H1 (cell line): ENCODE results near the gene UBE4B. TPM values are rescaled to one million over a fixed set of nuclear protein-coding genes. Genes with fewer than 3 reads are reported as not detected.

Source experiments
- BACH1 ChIP-seq: IDR thresholded peaks from 2 replicates; pipeline ENCODE4 v1.6.1; 2012; ENCODE audit warnings: low read length, improper control_type of control experiment
- EP300 ChIP-seq, 2 experiments: IDR thresholded peaks; 1 replicate in 1 of 2; 2 replicates in 1 of 2; pipeline ENCODE4 v1.6.1; 2011 to 2012; ENCODE audit warnings: low read depth in 2 of 2, low read length in 2 of 2, mild to moderate bottlenecking in 2 of 2, borderline replicate concordance in 1 of 2, inconsistent platforms in 1 of 2, moderate library complexity in 1 of 2
- GABPA ChIP-seq: IDR thresholded peaks from 2 replicates; pipeline ENCODE4 v1.6.1; 2011; ENCODE audit warnings: mild to moderate bottlenecking, low read length, moderate library complexity, borderline replicate concordance; ENCODE audit not compliant: insufficient read depth
- POLR2AphosphoS5 ChIP-seq: IDR thresholded peaks from 2 replicates; pipeline ENCODE4 v1.6.1; 2011; ENCODE audit warnings: low read depth, low read length
- RFX5 ChIP-seq: IDR thresholded peaks from 2 replicates; pipeline ENCODE4 v1.6.1; 2011; ENCODE audit warnings: low read depth, low read length, improper control_type of control experiment, borderline replicate concordance
- polyA plus RNA-seq, 7 experiments: library from polyadenylated mRNA; depleted of rRNA in 3 of 7; stranded (reverse) in 5 of 7; unstranded in 2 of 7; fragments of >200 nt in 5 of 7; fragments of 200-250 nt in 2 of 7; gene quantifications; 1 replicate in 5 of 7; 2 replicates in 1 of 7; 4 replicates in 1 of 7; pipeline versions ENCODE4 v1.2.1 to v1.2.3, GENCODE V29; 2011 to 2013; ENCODE audit warnings: missing spikeins in 2 of 7, mixed read lengths in 2 of 7
- total RNA-seq: library from RNA; stranded (reverse); fragmentation: NEBNext Ultra II Directional; extraction: Animal tissue kit (Norgen Biotek cat#: 25700); gene quantifications from 2 replicates; pipeline ENCODE4 v1.2.1, GENCODE V29; 2021
- TF ChIP-seq, protein P1 (sequence below): fragments of 300-600 bp; sonication (generic); IDR thresholded peaks from 2 replicates; pipeline ENCODE4 v1.7.1; 2012; ENCODE audit warnings: low read length, moderate library complexity, mild to moderate bottlenecking, inconsistent platforms; ENCODE audit not compliant: insufficient replicate concordance

Gene UBE4B
- total and polyA plus RNA-seq, 2 of the 8 experiments (the other 6 are each of a cell fraction or from before 2014, with no cell fraction given) = 24.5 to 90.1 TPM

DNA sequence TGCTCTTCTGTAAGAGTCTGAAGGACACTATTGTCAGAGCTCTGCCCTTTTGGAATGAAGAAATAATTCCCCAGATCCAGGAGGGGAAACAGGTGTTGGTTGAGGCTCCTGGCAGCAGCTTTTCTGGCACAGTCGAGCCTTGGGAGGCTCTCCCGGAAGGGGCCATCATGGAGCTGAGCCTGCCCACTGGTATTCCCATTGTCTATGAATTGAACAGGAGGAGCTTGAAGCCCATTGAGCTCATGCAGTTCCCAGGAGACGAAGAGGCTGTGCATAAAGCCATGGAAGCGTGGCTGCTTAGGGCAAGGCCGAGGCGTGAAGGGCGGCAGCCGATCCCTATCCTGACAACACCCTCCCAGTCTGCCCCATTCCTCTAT is 26.6 kb downstream of the UBE4B start (continued):
- TF ChIP-seq, protein P1, sequence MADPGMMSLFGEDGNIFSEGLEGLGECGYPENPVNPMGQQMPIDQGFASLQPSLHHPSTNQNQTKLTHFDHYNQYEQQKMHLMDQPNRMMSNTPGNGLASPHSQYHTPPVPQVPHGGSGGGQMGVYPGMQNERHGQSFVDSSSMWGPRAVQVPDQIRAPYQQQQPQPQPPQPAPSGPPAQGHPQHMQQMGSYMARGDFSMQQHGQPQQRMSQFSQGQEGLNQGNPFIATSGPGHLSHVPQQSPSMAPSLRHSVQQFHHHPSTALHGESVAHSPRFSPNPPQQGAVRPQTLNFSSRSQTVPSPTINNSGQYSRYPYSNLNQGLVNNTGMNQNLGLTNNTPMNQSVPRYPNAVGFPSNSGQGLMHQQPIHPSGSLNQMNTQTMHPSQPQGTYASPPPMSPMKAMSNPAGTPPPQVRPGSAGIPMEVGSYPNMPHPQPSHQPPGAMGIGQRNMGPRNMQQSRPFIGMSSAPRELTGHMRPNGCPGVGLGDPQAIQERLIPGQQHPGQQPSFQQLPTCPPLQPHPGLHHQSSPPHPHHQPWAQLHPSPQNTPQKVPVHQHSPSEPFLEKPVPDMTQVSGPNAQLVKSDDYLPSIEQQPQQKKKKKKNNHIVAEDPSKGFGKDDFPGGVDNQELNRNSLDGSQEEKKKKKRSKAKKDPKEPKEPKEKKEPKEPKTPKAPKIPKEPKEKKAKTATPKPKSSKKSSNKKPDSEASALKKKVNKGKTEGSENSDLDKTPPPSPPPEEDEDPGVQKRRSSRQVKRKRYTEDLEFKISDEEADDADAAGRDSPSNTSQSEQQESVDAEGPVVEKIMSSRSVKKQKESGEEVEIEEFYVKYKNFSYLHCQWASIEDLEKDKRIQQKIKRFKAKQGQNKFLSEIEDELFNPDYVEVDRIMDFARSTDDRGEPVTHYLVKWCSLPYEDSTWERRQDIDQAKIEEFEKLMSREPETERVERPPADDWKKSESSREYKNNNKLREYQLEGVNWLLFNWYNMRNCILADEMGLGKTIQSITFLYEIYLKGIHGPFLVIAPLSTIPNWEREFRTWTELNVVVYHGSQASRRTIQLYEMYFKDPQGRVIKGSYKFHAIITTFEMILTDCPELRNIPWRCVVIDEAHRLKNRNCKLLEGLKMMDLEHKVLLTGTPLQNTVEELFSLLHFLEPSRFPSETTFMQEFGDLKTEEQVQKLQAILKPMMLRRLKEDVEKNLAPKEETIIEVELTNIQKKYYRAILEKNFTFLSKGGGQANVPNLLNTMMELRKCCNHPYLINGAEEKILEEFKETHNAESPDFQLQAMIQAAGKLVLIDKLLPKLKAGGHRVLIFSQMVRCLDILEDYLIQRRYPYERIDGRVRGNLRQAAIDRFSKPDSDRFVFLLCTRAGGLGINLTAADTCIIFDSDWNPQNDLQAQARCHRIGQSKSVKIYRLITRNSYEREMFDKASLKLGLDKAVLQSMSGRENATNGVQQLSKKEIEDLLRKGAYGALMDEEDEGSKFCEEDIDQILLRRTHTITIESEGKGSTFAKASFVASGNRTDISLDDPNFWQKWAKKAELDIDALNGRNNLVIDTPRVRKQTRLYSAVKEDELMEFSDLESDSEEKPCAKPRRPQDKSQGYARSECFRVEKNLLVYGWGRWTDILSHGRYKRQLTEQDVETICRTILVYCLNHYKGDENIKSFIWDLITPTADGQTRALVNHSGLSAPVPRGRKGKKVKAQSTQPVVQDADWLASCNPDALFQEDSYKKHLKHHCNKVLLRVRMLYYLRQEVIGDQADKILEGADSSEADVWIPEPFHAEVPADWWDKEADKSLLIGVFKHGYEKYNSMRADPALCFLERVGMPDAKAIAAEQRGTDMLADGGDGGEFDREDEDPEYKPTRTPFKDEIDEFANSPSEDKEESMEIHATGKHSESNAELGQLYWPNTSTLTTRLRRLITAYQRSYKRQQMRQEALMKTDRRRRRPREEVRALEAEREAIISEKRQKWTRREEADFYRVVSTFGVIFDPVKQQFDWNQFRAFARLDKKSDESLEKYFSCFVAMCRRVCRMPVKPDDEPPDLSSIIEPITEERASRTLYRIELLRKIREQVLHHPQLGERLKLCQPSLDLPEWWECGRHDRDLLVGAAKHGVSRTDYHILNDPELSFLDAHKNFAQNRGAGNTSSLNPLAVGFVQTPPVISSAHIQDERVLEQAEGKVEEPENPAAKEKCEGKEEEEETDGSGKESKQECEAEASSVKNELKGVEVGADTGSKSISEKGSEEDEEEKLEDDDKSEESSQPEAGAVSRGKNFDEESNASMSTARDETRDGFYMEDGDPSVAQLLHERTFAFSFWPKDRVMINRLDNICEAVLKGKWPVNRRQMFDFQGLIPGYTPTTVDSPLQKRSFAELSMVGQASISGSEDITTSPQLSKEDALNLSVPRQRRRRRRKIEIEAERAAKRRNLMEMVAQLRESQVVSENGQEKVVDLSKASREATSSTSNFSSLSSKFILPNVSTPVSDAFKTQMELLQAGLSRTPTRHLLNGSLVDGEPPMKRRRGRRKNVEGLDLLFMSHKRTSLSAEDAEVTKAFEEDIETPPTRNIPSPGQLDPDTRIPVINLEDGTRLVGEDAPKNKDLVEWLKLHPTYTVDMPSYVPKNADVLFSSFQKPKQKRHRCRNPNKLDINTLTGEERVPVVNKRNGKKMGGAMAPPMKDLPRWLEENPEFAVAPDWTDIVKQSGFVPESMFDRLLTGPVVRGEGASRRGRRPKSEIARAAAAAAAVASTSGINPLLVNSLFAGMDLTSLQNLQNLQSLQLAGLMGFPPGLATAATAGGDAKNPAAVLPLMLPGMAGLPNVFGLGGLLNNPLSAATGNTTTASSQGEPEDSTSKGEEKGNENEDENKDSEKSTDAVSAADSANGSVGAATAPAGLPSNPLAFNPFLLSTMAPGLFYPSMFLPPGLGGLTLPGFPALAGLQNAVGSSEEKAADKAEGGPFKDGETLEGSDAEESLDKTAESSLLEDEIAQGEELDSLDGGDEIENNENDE = no peak
- no peak for TF ChIP-seq GABPA
- TF ChIP-seq POLR2AphosphoS5 = no peak
- no peak for TF ChIP-seq BACH1
- no peak for TF ChIP-seq RFX5
- TF ChIP-seq EP300 (IDR thresholded peaks at IDR 0.05; ENCODE audit: borderline replicate concordance in 1 of 2, low read depth in 2 of 2, low read length in 2 of 2) = no peak
